HEK293 (cell line): ENCODE results near the gene SLIT1.

ENCODE experiments used
- CTCF ChIA-PET: fragments of 350-600 bp; formaldehyde crosslinking; extraction: SDS; loops from one replicate; lab custom pipeline; 2021; ENCODE audit warnings: antibody characterized with exemption; lab: Yijun Ruan, JAX
- POLR2A ChIA-PET: fragments of 300-600 bp; formaldehyde crosslinking; extraction: SDS; loops from one replicate; lab custom pipeline; 2020; ENCODE audit warnings: antibody characterized with exemption, inconsistent platforms; lab: Yijun Ruan, JAX
- H3K27ac ChIP-seq: fragments of 200-500 bp; sonication (Bioruptor generic); 2 replicates; pipeline ENCODE4 v1.5.1; 2014; ENCODE audit warnings: low read depth, low read length, control low read depth, inconsistent platforms; ENCODE audit errors: extremely low read depth
- H3K36me3 ChIP-seq, 2 experiments: fragments of 200-500 bp in 1 of 2; sonication (Bioruptor generic) in 1 of 2; 1 replicate in 1 of 2; 2 replicates in 1 of 2; pipeline ENCODE4 v1.5.1; 2014 to 2017; ENCODE audit warnings: inconsistent platforms in 2 of 2, low read length in 2 of 2; ENCODE audit not compliant: control insufficient read depth in 2 of 2, insufficient read depth in 1 of 2
- H3K4me1 ChIP-seq: fragments of 200-500 bp; sonication (Bioruptor generic); 2 replicates; pipeline ENCODE4 v1.5.1; 2014; ENCODE audit warnings: mild to moderate bottlenecking, low read length, inconsistent platforms; ENCODE audit not compliant: control insufficient read depth, insufficient read depth
- H3K4me3 ChIP-seq: 2 replicates; pipeline ENCODE4 v1.5.1; 2011; ENCODE audit warnings: low read depth, mild to moderate bottlenecking, control low read depth, low read length, moderate library complexity
- H3K9me3 ChIP-seq: fragments of 200-500 bp; sonication (Bioruptor generic); 2 replicates; pipeline ENCODE4 v1.5.1; 2014; ENCODE audit warnings: low read depth, low read length, inconsistent platforms; ENCODE audit not compliant: control insufficient read depth, insufficient read depth
- ATF2 ChIP-seq: fragments of 450-650 bp; formaldehyde crosslinking; IDR thresholded peaks from 2 replicates; pipeline ENCODE4 v1.5.1; 2016; ENCODE audit warnings: missing biosample characterization, missing genetic modification characterization, low read depth
- CTCF ChIP-seq: fragments of 450-650 bp; formaldehyde crosslinking; IDR thresholded peaks from 2 replicates; pipeline ENCODE4 v1.5.1; 2016; ENCODE audit warnings: missing biosample characterization, missing genetic modification characterization
- GLI2 ChIP-seq: fragments of 450-650 bp; formaldehyde crosslinking; IDR thresholded peaks from 2 replicates; pipeline ENCODE4; 2017; ENCODE audit warnings: missing biosample characterization, missing genetic modification characterization, low read depth, borderline replicate concordance
- MYNN ChIP-seq: fragments of 450-650 bp; formaldehyde crosslinking; IDR thresholded peaks from 2 replicates; pipeline ENCODE4 v1.5.1; 2016; ENCODE audit warnings: missing biosample characterization, missing genetic modification characterization, borderline replicate concordance
- OSR2 ChIP-seq: fragments of 450-650 bp; formaldehyde crosslinking; IDR thresholded peaks from 2 replicates; pipeline ENCODE4 v1.5.1; 2016; ENCODE audit warnings: missing biosample characterization, missing genetic modification characterization
- SCRT1 ChIP-seq: fragments of 450-650 bp; formaldehyde crosslinking; IDR thresholded peaks from 2 replicates; pipeline ENCODE4 v1.5.1; 2016; ENCODE audit warnings: missing biosample characterization, missing genetic modification characterization, borderline replicate concordance
- YY2 ChIP-seq: fragments of 450-650 bp; formaldehyde crosslinking; IDR thresholded peaks from 2 replicates; pipeline ENCODE4 v1.5.1; 2016; ENCODE audit warnings: missing biosample characterization, missing genetic modification characterization
- ZBTB17 ChIP-seq: fragments of 450-650 bp; formaldehyde crosslinking; IDR thresholded peaks from 2 replicates; pipeline ENCODE4 v1.5.1; 2016; ENCODE audit warnings: missing biosample characterization, missing genetic modification characterization
- ZNF146 ChIP-seq: fragments of 450-650 bp; formaldehyde crosslinking; IDR thresholded peaks from 2 replicates; pipeline ENCODE4 v1.5.1; 2016; ENCODE audit warnings: missing biosample characterization, missing genetic modification characterization
- ZNF221 ChIP-seq: fragments of 450-650 bp; formaldehyde crosslinking; IDR thresholded peaks from 2 replicates; pipeline ENCODE4 v1.5.1; 2017; ENCODE audit warnings: missing biosample characterization, missing genetic modification characterization, borderline replicate concordance
- ZNF266 ChIP-seq: fragments of 450-650 bp; formaldehyde crosslinking; IDR thresholded peaks from 2 replicates; pipeline ENCODE4 v1.5.1; 2016; ENCODE audit warnings: missing biosample characterization, missing genetic modification characterization, low read depth
- ZNF311 ChIP-seq: fragments of 450-650 bp; formaldehyde crosslinking; IDR thresholded peaks from 2 replicates; pipeline ENCODE4 v1.5.1; 2017; ENCODE audit warnings: missing biosample characterization, missing genetic modification characterization, borderline replicate concordance
- ZNF391 ChIP-seq: fragments of 450-650 bp; formaldehyde crosslinking; IDR thresholded peaks from 2 replicates; pipeline ENCODE4 v1.5.1; 2016; ENCODE audit warnings: low read depth, missing biosample characterization, missing genetic modification characterization, borderline replicate concordance
- ZNF510 ChIP-seq: fragments of 450-650 bp; formaldehyde crosslinking; IDR thresholded peaks from 2 replicates; pipeline ENCODE4 v1.5.1; 2018; ENCODE audit warnings: mild to moderate bottlenecking, missing genetic modification characterization, missing biosample characterization; ENCODE audit not compliant: insufficient replicate concordance
- ZNF549 ChIP-seq: fragments of 450-650 bp; IDR thresholded peaks from 2 replicates; pipeline ENCODE4 v1.5.1; 2018; ENCODE audit warnings: missing biosample characterization, missing genetic modification characterization, mild to moderate bottlenecking, inconsistent platforms, moderate library complexity
- ZNF626 ChIP-seq: fragments of 450-650 bp; sonication (Bioruptor Pico); formaldehyde crosslinking; IDR thresholded peaks from 2 replicates; pipeline ENCODE4 v1.5.1; 2018; ENCODE audit warnings: missing biosample characterization, missing genetic modification characterization, inconsistent platforms

Gene SLIT1

DNA sequence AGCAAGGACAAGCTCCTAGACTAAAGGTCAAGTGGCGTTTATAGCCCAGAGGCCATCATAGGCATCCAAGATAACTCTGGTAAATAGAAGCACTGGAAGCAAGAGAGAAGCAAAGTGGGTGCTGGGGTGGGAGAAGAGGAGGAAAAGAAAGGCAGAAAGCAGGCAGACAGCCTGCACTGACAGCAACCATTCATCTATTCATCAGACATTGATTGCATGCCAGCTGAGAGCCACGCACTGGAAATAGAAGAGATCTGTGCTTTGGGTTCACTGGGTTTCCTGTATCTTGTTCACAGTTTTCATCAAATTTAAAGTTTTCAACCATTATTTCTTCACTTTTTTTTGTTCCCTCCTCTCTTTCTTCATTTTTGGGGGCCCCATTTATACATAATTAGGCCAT, 4.7 kb upstream of the SLIT1 start:
- H3K36me3 ChIP-seq: no peaks in the 10 kb centered on the region
- TF ChIP-seq GLI2 (no peak), ZBTB17 (tag by site-specific recombination) (peak; percentile 53), ZNF311 (no peak), ZNF221 (no peak), MYNN (tag by site-specific recombination) (no peak), ATF2 (tag by site-specific recombination) (no peak)
- ChIA-PET POLR2A (no interaction called here), CTCF (interaction anchor here (1.5 to 10.9 kb wide), 2 partner anchors 19 to 106 kb away, joined by 4 to 170 read pairs; no protein-coding TSS in a partner anchor)
- no peak overlapping the region for H3K4me3 ChIP-seq
- H3K27ac ChIP-seq: no peak overlapping the region
- H3K4me1 ChIP-seq: peaks cover 1% of the 10 kb centered on the region; the same call in 1 of the 2 replicates
- no peaks in the 10 kb centered on the region for H3K9me3 ChIP-seq

GRCh38 chr10:97188261-97188711, 2.5 kb upstream of the SLIT1 start:
- POLR2A ChIA-PET: no interaction called here
- H3K36me3 ChIP-seq: no peaks in the 10 kb centered on the region
- H3K9me3 ChIP-seq: no peaks in the 10 kb centered on the region
- H3K4me3 ChIP-seq: no peak overlapping the region
- peaks cover 3% of the 10 kb centered on the region; the same call in 1 of the 2 replicates for H3K4me1 ChIP-seq
- CTCF ChIA-PET: interaction anchor here (1.1 to 3.4 kb wide), 3 partner anchors 8 to 116 kb away, joined by 5 to 17 read pairs (median 5); no protein-coding TSS in a partner anchor
- TF ChIP-seq ZNF146 (tag by site-specific recombination): no peak
- no peak overlapping the region for H3K27ac ChIP-seq

DNA sequence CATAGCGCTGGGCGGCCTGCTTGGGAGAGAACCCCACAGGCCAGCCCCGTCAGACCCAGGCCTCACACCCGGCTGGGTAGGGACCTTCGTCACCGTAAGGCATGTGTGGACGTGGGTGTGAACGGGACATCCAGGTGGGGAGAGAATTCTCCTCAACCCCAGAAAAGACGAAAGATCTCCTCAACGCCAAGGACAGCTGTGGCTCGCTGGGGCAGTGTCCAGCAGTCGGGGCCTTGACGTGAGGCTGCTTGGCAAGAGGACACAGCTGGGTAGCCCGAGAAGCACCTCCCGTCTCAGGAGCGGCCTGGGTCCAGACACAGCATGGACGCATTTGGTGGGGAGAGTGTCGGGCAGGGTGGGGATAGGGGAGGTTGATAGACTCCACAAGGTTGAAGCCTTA, 1.2 kb upstream of the SLIT1 start:
- Histone ChIP-seq H3K4me1 (peaks cover 3% of the 10 kb centered on the region; the same call in 1 of the 2 replicates), H3K4me3 (no peak overlapping the region)
- CTCF ChIA-PET: interaction anchor here (1.5 to 3.4 kb wide), 3 partner anchors 10 to 114 kb away, joined by 5 to 17 read pairs (median 5); no protein-coding TSS in a partner anchor
- TF ChIP-seq ZNF626 (tag by site-specific recombination): no peak
- no peak for TF ChIP-seq ZNF146 (tag by site-specific recombination)
- TF ChIP-seq, all 188 proteins: peak for 0
- Histone ChIP-seq H3K27ac (no peak overlapping the region), H3K36me3 (no peaks in the 10 kb centered on the region), H3K9me3 (no peaks in the 10 kb centered on the region)
- POLR2A ChIA-PET: no interaction called here

DNA sequence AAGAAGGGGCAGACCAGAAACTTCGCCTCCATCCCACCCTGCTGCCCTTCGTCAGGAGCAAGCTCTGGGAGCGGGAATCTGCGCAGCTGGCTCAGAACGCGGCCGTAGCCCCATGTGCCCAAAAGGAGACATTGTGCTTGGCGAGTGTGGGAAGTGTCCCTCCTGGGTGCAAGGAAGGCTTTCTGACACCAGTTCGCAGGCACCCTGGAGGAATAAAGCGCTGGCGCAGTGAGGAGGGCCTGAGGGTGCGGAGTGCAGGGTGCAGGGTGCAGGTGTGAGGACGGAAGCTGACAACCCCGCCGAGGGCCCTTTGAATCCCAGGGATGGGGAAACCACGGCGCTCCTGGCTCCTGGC, 811 bp downstream of the SLIT1 start:
- POLR2A ChIA-PET: interaction anchor here (0.6 to 0.9 kb wide), 2 partner anchors 13 to 143 kb away, joined by 3 read pairs; no protein-coding TSS in a partner anchor
- no peak overlapping the region; the same call in 1 of the 2 replicates for H3K4me3 ChIP-seq

More for the DNA sequence above, 811 bp downstream of the SLIT1 start:
- Histone ChIP-seq H3K4me1 (peaks cover 3% of the 10 kb centered on the region; the same call in 1 of the 2 replicates), H3K36me3 (no peaks in the 10 kb centered on the region), H3K27ac (no peak overlapping the region; the same call in 1 of the 2 replicates), H3K9me3 (no peaks in the 10 kb centered on the region)
- CTCF ChIA-PET: interaction anchor here (0.6 to 3.4 kb wide), 5 partner anchors 10 to 963 kb away, joined by 3 to 17 read pairs (median 3); no protein-coding TSS in a partner anchor
- TF ChIP-seq OSR2 (tag by site-specific recombination) (no peak), SCRT1 (tag by site-specific recombination) (no peak), ZNF391 (tag by site-specific recombination) (no peak), ZNF549 (no peak), ZNF510 (tag by site-specific recombination) (no peak), CTCF (tag by site-specific recombination) (no peak), YY2 (tag by site-specific recombination) (no peak), ZNF266 (no peak)
